ENCODE results near the gene MYH6. TPM values are rescaled to one million over a fixed set of nuclear protein-coding genes. Genes with fewer than 3 reads are reported as not detected.

The MYH6 gene
- total and polyA plus RNA-seq, 2 donors (not counting 1 experiment from before 2014, with no cell fraction given), result not detected

- ChIA-PET CTCF (interaction anchor here (1.3 kb wide), 1 partner anchor 29 kb away, joined by 3 read pairs; no protein-coding TSS in a partner anchor), POLR2A (no interaction called here)
- H3K9ac ChIP-seq (ENCODE audit: low read length), result no peak overlapping the region
- Mint-ChIP-seq H3K9me3 (ENCODE audit: insufficient read depth) (no peaks in the 10 kb centered on the region), H3K27ac (no peak overlapping the region), H3K4me3 (no peak overlapping the region), H3K4me1 (peaks cover 17% of the 10 kb centered on the region), H3K27me3 (peaks cover 70% of the 10 kb centered on the region)
- H3K4me3 ChIP-seq (ENCODE audit: control extremely low read depth in 1 of 5, extremely low read depth in 1 of 5, insufficient read depth in 1 of 5, low read depth in 2 of 5, low read length in 4 of 5), result no peak overlapping the region
- no peaks in the 10 kb centered on the region for H3K36me3 ChIP-seq (replicated peaks in 1 of 2; ENCODE audit: control extremely low read depth in 1 of 2, control insufficient read depth in 1 of 2, extremely low read depth in 1 of 2, insufficient read depth in 2 of 2, low read length in 1 of 2)
- intact Hi-C loops (cut with micrococcal nuclease), result no loop called here
- no peak for DNase-seq
- no peak overlapping the region for H2AFZ ChIP-seq (ENCODE audit: insufficient read depth, low read depth, low read length, poor library complexity, severe bottlenecking)
- H3K4me1 ChIP-seq (ENCODE audit: control insufficient read depth in 2 of 2, insufficient read depth in 2 of 2, low read length in 2 of 2), result peaks cover 4 to 12% of the 10 kb centered on the region in 2 donors
- H3K27ac ChIP-seq (ENCODE audit: low read length in 2 of 2), result no peak overlapping the region
- no peaks in the 10 kb centered on the region for H4K20me1 ChIP-seq (ENCODE audit: control insufficient read depth, insufficient read depth, low read length, poor library complexity, severe bottlenecking)
- H3K9me3 ChIP-seq (ENCODE audit: control extremely low read depth in 1 of 3, control insufficient read depth in 2 of 3, insufficient read depth in 1 of 3, low read length in 2 of 3), result no peaks in the 10 kb centered on the region
- no peak for ATAC-seq (ENCODE audit: low read depth)
- H3K4me2 ChIP-seq (replicated peaks; ENCODE audit: low read depth, low read length, poor library complexity, severe bottlenecking), result no peak overlapping the region
- TF ChIP-seq EZH2 (IDR thresholded peaks at IDR 0.05; ENCODE audit: borderline replicate concordance, insufficient read depth, low read depth, low read length, poor library complexity, severe bottlenecking), result no peak
- no peak for TF ChIP-seq CTCF (IDR thresholded peaks at IDR 0.05)
- no peaks in the 10 kb centered on the region for H3K79me2 ChIP-seq (ENCODE audit: control insufficient read depth, insufficient read depth, low read length)
- 78% methylated on average over 10 of the region's 14 CpGs for WGBS (ENCODE audit: insufficient coverage)
- H3K27me3 ChIP-seq (replicated peaks in 1 of 4; ENCODE audit: control extremely low read depth in 1 of 4, control insufficient read depth in 3 of 4, insufficient read depth in 4 of 4, low read length in 3 of 4), result peaks cover 0 to 29% (median 13%) of the 10 kb centered on the region in 4 experiments
Measured at GRCh38 chr14:23409966-23410635, 2.0 kb upstream of the MYH6 start.

- Histone ChIP-seq H3K4me3 (ENCODE audit: control extremely low read depth in 1 of 5, extremely low read depth in 1 of 5, insufficient read depth in 1 of 5, low read depth in 2 of 5, low read length in 4 of 5) (no peak overlapping the region), H2AFZ (ENCODE audit: insufficient read depth, low read depth, low read length, poor library complexity, severe bottlenecking) (no peak overlapping the region), H3K27me3 (replicated peaks in 1 of 4; ENCODE audit: control extremely low read depth in 1 of 4, control insufficient read depth in 3 of 4, insufficient read depth in 4 of 4, low read length in 3 of 4) (peaks cover 0 to 34% (median 15%) of the 10 kb centered on the region in 4 experiments), H3K9me3 (ENCODE audit: control extremely low read depth in 1 of 3, control insufficient read depth in 2 of 3, insufficient read depth in 1 of 3, low read length in 2 of 3) (no peaks in the 10 kb centered on the region), H4K20me1 (ENCODE audit: control insufficient read depth, insufficient read depth, low read length, poor library complexity, severe bottlenecking) (no peaks in the 10 kb centered on the region), H3K36me3 (replicated peaks in 1 of 2; ENCODE audit: control extremely low read depth in 1 of 2, control insufficient read depth in 1 of 2, extremely low read depth in 1 of 2, insufficient read depth in 2 of 2, low read length in 1 of 2) (no peaks in the 10 kb centered on the region), H3K9ac (ENCODE audit: low read length) (no peak overlapping the region), H3K27ac (ENCODE audit: low read length in 2 of 2) (no peak overlapping the region), H3K4me2 (replicated peaks; ENCODE audit: low read depth, low read length, poor library complexity, severe bottlenecking) (no peak overlapping the region), H3K79me2 (ENCODE audit: control insufficient read depth, insufficient read depth, low read length) (no peaks in the 10 kb centered on the region), H3K4me1 (ENCODE audit: control insufficient read depth in 2 of 2, insufficient read depth in 2 of 2, low read length in 2 of 2) (peaks cover 4 to 12% of the 10 kb centered on the region in 2 donors)
- ATAC-seq (ENCODE audit: low read depth) (no peak), DNase-seq (no peak)
- H3K9me3 Mint-ChIP-seq (ENCODE audit: insufficient read depth), result no peaks in the 10 kb centered on the region
- H3K4me3 Mint-ChIP-seq, result no peak overlapping the region
- TF ChIP-seq CTCF (IDR thresholded peaks at IDR 0.05), result no peak
- CTCF ChIA-PET, result interaction anchor here (1.3 kb wide), 1 partner anchor 29 kb away, joined by 3 read pairs; no protein-coding TSS in a partner anchor
- no peak overlapping the region for H3K27ac Mint-ChIP-seq
- H3K27me3 Mint-ChIP-seq, result peaks cover 73% of the 10 kb centered on the region
- H3K4me1 Mint-ChIP-seq, result peaks cover 18% of the 10 kb centered on the region
- intact Hi-C loops (cut with micrococcal nuclease), result no loop called here
- POLR2A ChIA-PET, result no interaction called here
- no CpG with 5 or more reads among the region's 2 CpGs for WGBS (ENCODE audit: insufficient coverage)
Measured at GRCh38 chr14:23409475-23409874, 1.4 kb upstream of the MYH6 start.
